Measurements from ENCODE around the gene MAP3K6.

DNA sequence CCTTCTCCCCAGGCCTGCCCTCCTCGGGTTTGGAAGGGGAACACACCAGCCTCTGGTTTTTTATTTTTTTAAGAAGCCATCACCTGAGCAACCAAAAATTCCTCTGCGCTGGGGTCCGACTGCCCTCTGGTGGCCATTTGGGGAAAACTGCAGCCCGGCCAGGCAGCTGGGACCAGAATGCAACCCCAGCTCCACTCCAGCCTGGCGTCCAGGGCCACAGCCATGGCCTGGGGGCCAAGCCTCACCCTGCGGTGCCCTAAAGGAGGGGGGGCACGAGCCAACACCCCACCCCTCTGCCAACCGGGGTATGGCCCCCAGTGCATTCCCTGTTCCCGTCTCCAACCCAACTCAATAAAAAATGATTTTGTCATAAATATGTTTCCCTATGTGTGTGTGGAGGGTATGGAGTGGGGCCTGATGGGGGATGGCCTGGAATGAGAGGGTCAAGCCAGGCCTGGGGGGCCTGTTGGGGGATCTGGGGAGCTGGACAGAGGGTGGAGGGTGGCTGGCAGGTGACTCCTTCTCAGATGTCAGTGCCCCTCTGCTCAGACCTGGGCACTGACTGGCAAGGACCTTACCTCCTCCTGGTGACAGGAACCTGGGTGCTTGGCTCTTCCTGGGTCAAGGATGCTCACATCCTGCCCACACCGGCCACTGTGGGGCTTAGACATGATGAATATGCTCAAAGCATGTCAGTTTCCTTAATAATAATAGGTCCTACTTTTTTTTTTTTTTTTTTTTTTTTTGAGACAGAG, 28.9 kb upstream of the MAP3K6 start:
- TF ChIP-seq, protein P1, sequence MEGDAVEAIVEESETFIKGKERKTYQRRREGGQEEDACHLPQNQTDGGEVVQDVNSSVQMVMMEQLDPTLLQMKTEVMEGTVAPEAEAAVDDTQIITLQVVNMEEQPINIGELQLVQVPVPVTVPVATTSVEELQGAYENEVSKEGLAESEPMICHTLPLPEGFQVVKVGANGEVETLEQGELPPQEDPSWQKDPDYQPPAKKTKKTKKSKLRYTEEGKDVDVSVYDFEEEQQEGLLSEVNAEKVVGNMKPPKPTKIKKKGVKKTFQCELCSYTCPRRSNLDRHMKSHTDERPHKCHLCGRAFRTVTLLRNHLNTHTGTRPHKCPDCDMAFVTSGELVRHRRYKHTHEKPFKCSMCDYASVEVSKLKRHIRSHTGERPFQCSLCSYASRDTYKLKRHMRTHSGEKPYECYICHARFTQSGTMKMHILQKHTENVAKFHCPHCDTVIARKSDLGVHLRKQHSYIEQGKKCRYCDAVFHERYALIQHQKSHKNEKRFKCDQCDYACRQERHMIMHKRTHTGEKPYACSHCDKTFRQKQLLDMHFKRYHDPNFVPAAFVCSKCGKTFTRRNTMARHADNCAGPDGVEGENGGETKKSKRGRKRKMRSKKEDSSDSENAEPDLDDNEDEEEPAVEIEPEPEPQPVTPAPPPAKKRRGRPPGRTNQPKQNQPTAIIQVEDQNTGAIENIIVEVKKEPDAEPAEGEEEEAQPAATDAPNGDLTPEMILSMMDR (IDR thresholded peaks at IDR 0.05), result peak; percentile 90 to 95 (median 93)
- TF ChIP-seq EP300 (IDR thresholded peaks at IDR 0.05), result no peak

Measured in ovary (tissue), 3 donors.